ENCODE data around the gene AP3B1. TPM values are rescaled to one million over a fixed set of nuclear protein-coding genes. Genes with fewer than 3 reads are reported as not detected.
A peak's percentile ranks its signal among the peaks of the same experiment; 100 is the strongest.

AP3B1 gene
- total RNA-seq, 1 donor = 113 TPM

GRCh38 chr5:78293851-78294247 lies 649 bp downstream of the AP3B1 start:
- TF ChIP-seq CTCF (IDR thresholded peaks at IDR 0.05; ENCODE audit: insufficient read depth, low read depth, low read length) = no peak
- DNase-seq (ENCODE audit: low read depth) = no peak
- H3K4me3 ChIP-seq (ENCODE audit: low read depth, low read length) = peak overlapping the region; percentile 74

DNA sequence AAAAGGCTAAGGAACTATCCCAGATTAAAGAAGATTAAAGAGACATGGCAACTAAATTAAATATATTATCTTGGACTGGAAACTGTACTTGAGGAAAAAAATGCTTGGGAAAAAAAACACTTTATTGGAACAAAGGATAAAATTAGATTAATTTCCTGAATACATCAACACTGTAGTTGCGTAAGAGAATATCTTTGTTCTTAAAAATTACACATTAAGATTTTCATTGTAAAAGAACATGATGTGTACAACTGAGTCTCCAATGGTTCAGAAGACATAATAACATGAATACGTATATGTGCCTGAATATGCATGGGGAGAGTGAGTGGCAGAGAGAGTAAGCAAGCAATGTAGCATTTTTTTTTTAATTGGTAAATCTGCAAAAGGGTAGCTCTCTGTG lies 2.8 kb downstream of the AP3B1 start:
- no peak overlapping the region for H3K4me3 ChIP-seq (ENCODE audit: low read depth, low read length)
- no peak for DNase-seq (ENCODE audit: low read depth)
- TF ChIP-seq CTCF (IDR thresholded peaks at IDR 0.05; ENCODE audit: insufficient read depth, low read depth, low read length) = no peak

GRCh38 chr5:78289911-78290310 lies 4.6 kb downstream of the AP3B1 start:
- TF ChIP-seq CTCF (IDR thresholded peaks at IDR 0.05; ENCODE audit: insufficient read depth, low read depth, low read length) = no peak
- DNase-seq (ENCODE audit: low read depth) = no peak
- no peak overlapping the region for H3K4me3 ChIP-seq (ENCODE audit: low read depth, low read length)

DNA sequence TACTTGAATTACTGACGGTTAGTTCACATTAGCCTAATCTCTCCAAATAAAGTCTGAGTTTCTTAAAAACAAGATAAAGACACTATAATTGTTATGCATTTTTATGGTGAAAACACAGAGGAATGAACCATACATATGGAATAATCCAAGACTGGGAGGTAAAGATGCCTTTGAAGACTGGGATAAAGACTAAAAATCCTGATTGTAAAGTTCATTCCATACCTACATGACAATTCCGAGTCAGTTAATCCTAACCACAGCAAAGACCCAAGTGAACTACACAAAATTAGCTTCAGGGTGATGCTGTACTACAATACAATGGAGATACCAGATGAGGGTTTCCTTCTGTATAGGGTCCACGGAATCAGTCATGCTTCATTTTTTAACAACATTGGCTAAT lies 6.3 kb downstream of the AP3B1 start:
- no peak overlapping the region for H3K4me3 ChIP-seq (ENCODE audit: low read depth, low read length)
- no peak for DNase-seq (ENCODE audit: low read depth)
- no peak for TF ChIP-seq CTCF (IDR thresholded peaks at IDR 0.05; ENCODE audit: insufficient read depth, low read depth, low read length)

- no peak overlapping the region for H3K4me3 ChIP-seq (ENCODE audit: low read depth, low read length)
- DNase-seq (ENCODE audit: low read depth) = peak; percentile 61
- no peak for TF ChIP-seq CTCF (IDR thresholded peaks at IDR 0.05; ENCODE audit: insufficient read depth, low read depth, low read length)
These were observed 6.7 kb downstream of the AP3B1 start for GRCh38 chr5:78287833-78288232.

DNA sequence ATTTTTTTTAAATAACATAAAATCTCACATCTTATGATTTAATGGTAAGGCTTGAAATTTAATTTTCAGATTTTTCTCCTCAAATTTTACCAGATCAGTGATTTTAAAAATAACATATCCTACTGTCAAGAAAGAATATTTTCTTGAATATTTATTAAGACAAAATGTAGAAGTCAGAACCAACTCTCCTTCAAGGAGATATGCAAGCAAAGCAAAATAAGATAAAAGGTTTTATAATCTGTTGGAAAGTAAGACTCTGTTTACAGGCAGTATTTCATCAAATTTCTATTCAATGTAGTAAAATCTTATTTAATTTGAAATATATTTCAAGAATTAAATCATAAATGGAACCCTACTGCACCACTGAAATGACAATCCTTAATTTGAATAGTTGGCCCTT lies 7.3 kb downstream of the AP3B1 start:
- no peak overlapping the region for H3K4me3 ChIP-seq (ENCODE audit: low read depth, low read length)
- no peak for DNase-seq (ENCODE audit: low read depth)
- no peak for TF ChIP-seq CTCF (IDR thresholded peaks at IDR 0.05; ENCODE audit: insufficient read depth, low read depth, low read length)

DNA sequence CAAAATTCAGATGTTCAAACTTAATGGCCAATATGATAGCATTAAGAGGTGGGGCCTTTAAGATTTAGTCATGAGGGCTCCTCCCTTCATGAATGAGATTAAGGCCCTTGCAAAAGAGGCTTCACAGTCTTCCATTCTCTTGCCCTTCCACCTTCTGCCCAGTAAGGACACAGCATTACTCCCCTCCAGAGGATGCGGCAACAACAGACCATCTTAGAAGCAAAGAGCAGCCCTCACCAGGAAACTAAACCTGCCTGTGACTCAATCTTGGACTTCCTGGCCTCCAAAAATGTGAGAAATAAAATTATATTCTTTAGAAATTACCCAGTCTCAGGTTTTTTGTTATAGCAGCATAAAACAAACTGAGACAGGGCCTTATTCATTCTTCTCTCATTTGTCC lies 8.2 kb downstream of the AP3B1 start:
- TF ChIP-seq CTCF (IDR thresholded peaks at IDR 0.05; ENCODE audit: insufficient read depth, low read depth, low read length) = no peak
- no peak for DNase-seq (ENCODE audit: low read depth)
- H3K4me3 ChIP-seq (ENCODE audit: low read depth, low read length) = no peak overlapping the region

All from fibroblast of villous mesenchyme (primary cell).